Measurements from ENCODE around the gene CCL17. TPM values are rescaled to one million over a fixed set of nuclear protein-coding genes. Genes with fewer than 3 reads are reported as not detected.

Gene CCL17
- polyA plus RNA-seq, 3 donors from 2014 or later = not detected

GRCh38 chr16:57384248-57385070 is 20.1 kb upstream of the CCL17 start:
- H3K36me3 Mint-ChIP-seq = no peaks in the 10 kb centered on the region
- H3K27ac Mint-ChIP-seq = no peak overlapping the region

GRCh38 chr16:57385083-57385482 is 19.5 kb upstream of the CCL17 start:
- H3K9me3 Mint-ChIP-seq = no peaks in the 10 kb centered on the region
- H3K27ac Mint-ChIP-seq = no peak overlapping the region
- H3K4me3 Mint-ChIP-seq = no peak overlapping the region
- no peaks in the 10 kb centered on the region for H3K4me1 Mint-ChIP-seq
- H3K36me3 Mint-ChIP-seq = no peaks in the 10 kb centered on the region
- no peak for DNase-seq
- H3K27me3 Mint-ChIP-seq (ENCODE audit: low read depth in 3 of 3) = peaks cover 0 to 3% (median 0%) of the 10 kb centered on the region in 3 donors

More at GRCh38 chr16:57384248-57385070, 20.1 kb upstream of the CCL17 start:
- Mint-ChIP-seq H3K9me3 (no peaks in the 10 kb centered on the region), H3K4me3 (no peak overlapping the region), H3K27me3 (ENCODE audit: low read depth in 3 of 3) (peaks cover 0 to 3% (median 0%) of the 10 kb centered on the region in 3 donors), H3K4me1 (no peaks in the 10 kb centered on the region)
- no peak for DNase-seq

GRCh38 chr16:57386381-57386951 is 18.1 kb upstream of the CCL17 start:
- Mint-ChIP-seq H3K36me3 (no peaks in the 10 kb centered on the region), H3K27me3 (ENCODE audit: low read depth in 3 of 3) (peaks cover 0 to 6% (median 0%) of the 10 kb centered on the region in 3 donors), H3K27ac (no peak overlapping the region), H3K4me1 (no peaks in the 10 kb centered on the region), H3K4me3 (no peak overlapping the region), H3K9me3 (no peaks in the 10 kb centered on the region)
- DNase-seq = no peak

DNA sequence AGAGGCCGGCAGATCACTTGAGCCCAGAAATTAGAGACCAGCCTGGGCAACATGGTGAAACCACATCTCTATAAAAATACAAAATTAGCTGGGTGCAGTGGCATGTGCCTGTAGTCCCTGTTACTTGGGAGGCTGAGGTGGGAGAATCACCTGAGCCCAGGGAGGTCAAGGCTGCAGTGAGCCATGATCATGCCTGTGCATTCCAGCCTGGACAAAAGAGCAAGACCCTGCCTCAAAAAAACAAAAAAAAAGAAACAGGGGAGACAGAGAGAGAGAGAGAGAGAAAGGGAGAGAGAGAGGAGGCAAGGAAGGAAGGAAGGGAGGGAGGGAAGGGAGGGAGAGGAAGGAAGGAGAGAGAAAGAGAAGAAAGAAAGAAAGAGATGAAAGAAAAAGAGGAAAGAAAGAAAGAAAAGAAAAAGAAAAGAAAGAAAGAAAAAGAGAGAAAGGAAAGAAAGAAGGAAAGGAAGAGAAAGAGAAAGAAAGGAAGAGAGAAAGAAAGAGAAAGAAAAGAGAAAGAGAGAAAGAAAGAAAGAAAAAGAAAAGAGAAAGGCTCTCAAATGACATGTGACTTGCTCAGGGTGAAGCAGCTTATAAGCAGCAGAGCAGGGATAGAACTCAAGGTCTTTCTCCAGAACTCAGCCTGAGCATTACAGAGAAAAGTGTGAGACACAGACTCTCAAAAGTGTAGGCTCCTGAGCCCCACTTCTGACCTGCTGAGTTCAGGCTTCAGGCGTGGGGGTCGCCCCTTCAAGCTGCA is 16.8 kb upstream of the CCL17 start:
- Mint-ChIP-seq H3K27me3 (ENCODE audit: low read depth in 3 of 3) (peaks cover 0 to 6% (median 0%) of the 10 kb centered on the region in 3 donors), H3K9me3 (no peaks in the 10 kb centered on the region), H3K27ac (no peak overlapping the region), H3K36me3 (no peaks in the 10 kb centered on the region), H3K4me3 (no peak overlapping the region), H3K4me1 (no peaks in the 10 kb centered on the region)
- DNase-seq = no peak

DNA sequence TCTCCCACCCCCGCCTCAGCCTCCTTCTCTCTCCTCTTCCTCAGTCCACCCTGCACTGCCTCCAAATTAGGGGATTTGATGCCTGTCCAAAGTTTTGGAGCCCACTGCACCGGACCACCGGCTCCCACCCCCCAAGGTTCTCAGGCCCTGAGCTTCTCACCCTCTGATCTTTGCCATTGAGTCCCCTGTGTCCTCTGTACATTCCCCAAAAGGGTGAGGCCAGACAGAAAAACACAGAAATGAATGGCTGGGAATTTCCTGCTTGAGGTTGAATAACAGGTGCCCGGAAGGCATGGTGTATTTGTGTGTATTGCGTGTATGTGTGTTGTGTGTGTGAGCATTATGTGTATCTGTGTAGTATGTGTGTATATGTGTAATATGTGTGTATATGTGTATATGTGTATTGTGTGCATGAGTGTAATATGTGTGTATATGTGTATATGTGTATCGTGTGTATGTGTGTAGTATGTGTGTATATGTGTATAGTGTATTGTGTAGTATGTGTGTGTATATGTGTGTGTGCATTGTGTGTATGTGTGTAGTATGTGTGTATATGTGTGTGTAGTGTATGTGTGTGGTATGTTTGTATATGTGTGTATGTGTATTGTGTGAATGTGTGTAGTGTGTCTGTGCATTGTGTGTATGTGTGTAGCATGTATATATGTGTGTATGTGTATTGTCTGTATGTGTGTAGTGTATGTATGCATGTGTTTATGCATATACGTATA is 16.0 kb upstream of the CCL17 start:
- Mint-ChIP-seq H3K27ac (no peak overlapping the region), H3K27me3 (ENCODE audit: low read depth in 3 of 3) (peaks cover 0 to 6% (median 2%) of the 10 kb centered on the region in 3 donors), H3K4me3 (no peak overlapping the region), H3K36me3 (no peaks in the 10 kb centered on the region), H3K9me3 (no peaks in the 10 kb centered on the region), H3K4me1 (no peaks in the 10 kb centered on the region)
- DNase-seq = no peak

- no peaks in the 10 kb centered on the region for H3K4me1 Mint-ChIP-seq
- H3K36me3 Mint-ChIP-seq = no peaks in the 10 kb centered on the region
- no peak overlapping the region for H3K27ac Mint-ChIP-seq
- peaks cover 2 to 6% (median 2%) of the 10 kb centered on the region in 3 donors for H3K27me3 Mint-ChIP-seq (ENCODE audit: low read depth in 3 of 3)
- H3K4me3 Mint-ChIP-seq = no peak overlapping the region
- DNase-seq = no peak
- H3K9me3 Mint-ChIP-seq = no peaks in the 10 kb centered on the region
Observed at GRCh38 chr16:57389087-57389468, 15.5 kb upstream of the CCL17 start.

DNA sequence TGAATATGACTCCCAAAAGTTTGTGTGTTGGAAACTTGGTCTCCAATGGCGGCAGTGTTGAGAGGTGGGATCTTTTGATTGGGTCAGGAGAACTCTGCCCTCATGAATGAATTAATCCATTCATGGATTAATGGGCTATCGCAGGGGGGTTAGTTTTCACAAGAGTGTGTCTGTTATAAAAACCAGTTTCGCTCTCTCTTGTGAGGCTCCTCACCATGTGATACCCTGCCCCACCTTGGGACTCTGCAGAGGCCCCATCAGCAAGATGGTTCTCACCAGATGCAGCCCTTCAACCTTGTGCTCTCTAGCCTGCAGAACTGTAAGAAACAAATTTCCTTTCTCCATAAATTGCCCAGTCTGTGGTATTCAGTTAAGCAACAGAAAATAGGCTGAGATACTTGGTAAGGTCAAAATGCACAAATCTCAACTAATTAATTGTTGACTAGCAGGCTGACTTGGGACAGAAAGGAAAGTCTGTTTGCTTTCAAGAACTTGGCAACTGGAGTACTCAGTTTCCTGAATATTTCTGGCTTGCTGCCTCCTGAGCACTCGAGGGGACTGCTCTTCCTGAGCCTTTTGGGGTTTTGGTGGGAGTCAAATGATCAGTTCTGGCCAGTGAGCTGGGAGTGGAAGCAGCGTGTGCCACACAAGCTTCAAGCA is 13.8 kb upstream of the CCL17 start:
- no peaks in the 10 kb centered on the region for H3K4me1 Mint-ChIP-seq
- H3K27ac Mint-ChIP-seq = no peak overlapping the region
- no peak for DNase-seq
- no peaks in the 10 kb centered on the region for H3K36me3 Mint-ChIP-seq
- no peaks in the 10 kb centered on the region for H3K9me3 Mint-ChIP-seq
- H3K27me3 Mint-ChIP-seq (ENCODE audit: low read depth in 3 of 3) = peaks cover 2 to 6% (median 6%) of the 10 kb centered on the region in 3 donors
- H3K4me3 Mint-ChIP-seq = no peak overlapping the region

DNA sequence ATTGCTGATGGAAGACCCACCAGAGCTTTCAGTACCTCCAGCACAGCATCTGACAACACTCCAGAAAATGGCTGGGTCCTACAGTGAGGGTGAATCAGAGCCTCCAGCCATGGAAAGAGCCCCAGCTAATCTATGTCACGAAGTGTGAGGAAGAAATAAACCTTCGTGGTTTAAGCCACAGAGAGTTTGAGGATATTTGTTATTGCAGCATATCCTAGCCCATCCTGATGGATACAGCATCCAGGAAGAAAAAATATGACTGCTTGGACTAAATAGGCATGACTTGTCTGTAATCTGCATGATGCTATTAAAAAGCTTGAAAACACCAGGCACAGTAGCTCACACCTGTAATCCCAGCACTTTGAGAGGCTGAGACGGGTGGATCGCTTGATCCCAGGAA is 13.3 kb upstream of the CCL17 start:
- no peak for DNase-seq
- no peak overlapping the region for H3K4me3 Mint-ChIP-seq

GRCh38 chr16:57391708-57392107 is 12.9 kb upstream of the CCL17 start:
- Mint-ChIP-seq H3K36me3 (no peaks in the 10 kb centered on the region), H3K9me3 (no peaks in the 10 kb centered on the region), H3K27me3 (ENCODE audit: low read depth in 3 of 3) (peaks cover 2 to 8% (median 6%) of the 10 kb centered on the region in 3 donors), H3K4me3 (no peak overlapping the region), H3K4me1 (no peaks in the 10 kb centered on the region), H3K27ac (no peak overlapping the region)
- DNase-seq = no peak

More for the DNA sequence above, 13.3 kb upstream of the CCL17 start:
- Mint-ChIP-seq H3K27ac (no peak overlapping the region), H3K36me3 (no peaks in the 10 kb centered on the region), H3K4me1 (no peaks in the 10 kb centered on the region), H3K27me3 (ENCODE audit: low read depth in 3 of 3) (peaks cover 2 to 8% (median 6%) of the 10 kb centered on the region in 3 donors), H3K9me3 (no peaks in the 10 kb centered on the region)

GRCh38 chr16:57392694-57393093 is 11.9 kb upstream of the CCL17 start:
- no peak for DNase-seq
- H3K9me3 Mint-ChIP-seq = no peaks in the 10 kb centered on the region
- no peaks in the 10 kb centered on the region for H3K4me1 Mint-ChIP-seq
- H3K4me3 Mint-ChIP-seq = no peak overlapping the region
- H3K27ac Mint-ChIP-seq = no peak overlapping the region
- H3K27me3 Mint-ChIP-seq (ENCODE audit: low read depth in 3 of 3) = peaks cover 3 to 8% (median 6%) of the 10 kb centered on the region in 3 donors
- H3K36me3 Mint-ChIP-seq = no peaks in the 10 kb centered on the region

- Mint-ChIP-seq H3K27me3 (ENCODE audit: low read depth in 3 of 3) (peaks cover 3 to 6% (median 5%) of the 10 kb centered on the region in 3 donors), H3K4me3 (no peak overlapping the region), H3K4me1 (no peaks in the 10 kb centered on the region), H3K36me3 (no peaks in the 10 kb centered on the region), H3K9me3 (no peaks in the 10 kb centered on the region), H3K27ac (no peak overlapping the region)
- no peak for DNase-seq
Observed at GRCh38 chr16:57394444-57394843, 10.1 kb upstream of the CCL17 start.

GRCh38 chr16:57395026-57395425 is 9.5 kb upstream of the CCL17 start:
- H3K4me1 Mint-ChIP-seq = no peaks in the 10 kb centered on the region
- peaks cover 3 to 6% (median 5%) of the 10 kb centered on the region in 3 donors for H3K27me3 Mint-ChIP-seq (ENCODE audit: low read depth in 3 of 3)
- no peak overlapping the region for H3K27ac Mint-ChIP-seq
- DNase-seq = no peak
- no peaks in the 10 kb centered on the region for H3K36me3 Mint-ChIP-seq
- H3K9me3 Mint-ChIP-seq = no peaks in the 10 kb centered on the region
- H3K4me3 Mint-ChIP-seq = no peak overlapping the region

DNA sequence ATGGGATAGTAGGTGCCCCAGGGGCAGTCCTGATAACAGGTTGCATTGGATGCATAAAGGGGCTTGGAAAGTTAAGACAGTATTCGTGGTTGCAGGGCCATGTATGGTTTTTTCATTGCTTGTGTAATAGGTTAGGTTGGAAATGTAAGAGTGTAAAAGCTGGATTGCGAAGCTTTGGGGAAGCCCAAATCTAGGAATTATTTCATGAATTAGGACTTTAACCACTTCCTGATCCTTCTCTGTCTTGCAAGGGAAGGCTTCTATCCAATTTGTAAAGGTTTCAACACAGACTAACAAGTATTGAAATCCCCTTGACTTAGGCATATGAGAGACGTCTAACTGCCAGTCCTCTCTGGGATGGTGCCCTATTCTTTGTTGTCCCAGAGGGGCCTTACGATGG is 7.8 kb upstream of the CCL17 start:
- peaks cover 3 to 6% (median 3%) of the 10 kb centered on the region in 3 donors for H3K27me3 Mint-ChIP-seq (ENCODE audit: low read depth in 3 of 3)
- H3K4me1 Mint-ChIP-seq = no peaks in the 10 kb centered on the region
- H3K36me3 Mint-ChIP-seq = no peaks in the 10 kb centered on the region
- no peak for DNase-seq
- no peaks in the 10 kb centered on the region for H3K9me3 Mint-ChIP-seq
- no peak overlapping the region for H3K27ac Mint-ChIP-seq
- no peak overlapping the region for H3K4me3 Mint-ChIP-seq
